ENCODE results near the gene TDRD1.

Gene TDRD1

GRCh38 chr10:114242235-114242634 lies 63.1 kb downstream of the TDRD1 start:
- DNase-seq: no peak

GRCh38 chr10:114243661-114244060 lies 64.5 kb downstream of the TDRD1 start:
- no peak for DNase-seq

- DNase-seq: no peak
Observed at GRCh38 chr10:114244126-114244525, 65.0 kb downstream of the TDRD1 start.

- no peak for DNase-seq
Observed at GRCh38 chr10:114245121-114245791, 66.1 kb downstream of the TDRD1 start.

GRCh38 chr10:114246679-114247305 lies 67.6 kb downstream of the TDRD1 start:
- no peak for DNase-seq

GRCh38 chr10:114250236-114250635 lies 71.1 kb downstream of the TDRD1 start:
- DNase-seq: no peak

- no peak for DNase-seq
Observed at GRCh38 chr10:114250716-114251115, 71.6 kb downstream of the TDRD1 start.

GRCh38 chr10:114252092-114252491 lies 72.9 kb downstream of the TDRD1 start:
- no peak for DNase-seq

- DNase-seq: no peak
Observed at GRCh38 chr10:114252883-114253282, 73.7 kb downstream of the TDRD1 start.

- no peak for DNase-seq
Observed at GRCh38 chr10:114255227-114255626, 76.1 kb downstream of the TDRD1 start.

- DNase-seq: no peak
Observed at GRCh38 chr10:114256008-114256765, 77.0 kb downstream of the TDRD1 start.

GRCh38 chr10:114256822-114257221 lies 77.7 kb downstream of the TDRD1 start:
- no peak for DNase-seq

- no peak for DNase-seq
Observed at GRCh38 chr10:114257498-114257897, 78.3 kb downstream of the TDRD1 start.

GRCh38 chr10:114258274-114258840 lies 79.2 kb downstream of the TDRD1 start:
- no peak for DNase-seq

GRCh38 chr10:114259824-114260223 lies 80.7 kb downstream of the TDRD1 start:
- DNase-seq: no peak

GRCh38 chr10:114260366-114260765 lies 81.2 kb downstream of the TDRD1 start:
- no peak for DNase-seq

- DNase-seq: no peak
Observed at GRCh38 chr10:114261076-114261475, 81.9 kb downstream of the TDRD1 start.

GRCh38 chr10:114262496-114262895 lies 83.3 kb downstream of the TDRD1 start:
- DNase-seq: no peak

GRCh38 chr10:114265392-114266053 lies 86.4 kb downstream of the TDRD1 start:
- DNase-seq: no peak

- DNase-seq: no peak
Observed at GRCh38 chr10:114266521-114266920, 87.4 kb downstream of the TDRD1 start.

GRCh38 chr10:114271075-114271778 lies 92.1 kb downstream of the TDRD1 start:
- DNase-seq: no peak

GRCh38 chr10:114271779-114272167 lies 92.6 kb downstream of the TDRD1 start:
- DNase-seq: no peak

- no peak for DNase-seq
Observed at GRCh38 chr10:114272696-114273095, 93.5 kb downstream of the TDRD1 start.
